Right kidney (tissue), 1 donor: ENCODE measurements around the gene RAB30.
"Not testable (repeated sequence)": the region's sequence is repeated elsewhere in the genome, so short reads cannot be mapped to it uniquely, and the experiment has no call there.

Experiments used
- DNase-seq: peaks from one replicate; pipeline ENCODE4 v3.0.0-alpha.2; 2016

Gene RAB30

GRCh38 chr11:82949352-82949751 is 122.3 kb downstream of the RAB30 start:
- DNase-seq: no peak

- no peak for DNase-seq
Measured at GRCh38 chr11:82945682-82946081, 126.0 kb downstream of the RAB30 start.

DNA sequence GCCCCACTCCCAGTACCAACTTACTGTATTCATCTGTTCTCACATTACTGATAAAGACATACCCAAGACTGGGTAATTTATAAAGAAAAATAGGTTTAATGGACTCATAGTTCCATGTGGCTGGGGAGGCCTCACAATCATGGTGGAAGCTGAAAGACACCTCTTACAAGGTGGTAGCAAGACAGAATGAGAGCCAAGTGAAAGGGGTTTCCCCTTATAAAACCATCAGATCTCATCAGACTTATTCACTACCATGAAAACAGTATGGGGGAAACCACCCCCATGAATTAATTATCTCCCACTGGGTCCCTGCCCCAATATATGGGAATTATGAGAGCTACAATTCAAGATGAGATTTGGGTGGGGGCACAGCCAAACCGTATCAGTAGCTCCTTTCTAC is 126.7 kb downstream of the RAB30 start:
- DNase-seq: not testable (repeated sequence)

GRCh38 chr11:82944198-82944597 is 127.5 kb downstream of the RAB30 start:
- no peak for DNase-seq

DNA sequence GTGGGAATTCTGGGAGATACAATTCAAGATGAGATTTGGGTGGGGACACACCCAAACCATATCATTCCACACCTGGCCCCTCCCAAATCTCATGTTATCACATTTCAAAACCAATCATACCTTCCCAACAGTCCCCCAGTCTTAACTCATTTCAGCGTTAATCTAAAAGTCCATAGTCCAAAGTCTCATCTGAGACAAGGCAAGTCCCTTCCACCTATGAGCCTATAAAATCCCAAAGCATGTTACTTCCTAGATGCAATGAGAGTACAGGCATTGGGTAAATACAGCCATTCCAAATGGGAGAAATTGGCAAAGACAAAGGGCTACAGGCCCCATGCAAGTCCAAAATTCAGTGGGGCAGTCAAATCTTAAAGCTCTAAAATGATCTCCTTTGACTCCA is 128.3 kb downstream of the RAB30 start:
- not testable (repeated sequence) for DNase-seq

GRCh38 chr11:82942376-82942775 is 129.3 kb downstream of the RAB30 start:
- DNase-seq: no peak

- DNase-seq: no peak
Measured at GRCh38 chr11:82939456-82939855, 132.2 kb downstream of the RAB30 start.

- no peak for DNase-seq
Measured at GRCh38 chr11:82937554-82937953, 134.1 kb downstream of the RAB30 start.

- DNase-seq: no peak
Measured at GRCh38 chr11:82936261-82936660, 135.4 kb downstream of the RAB30 start.

- no peak for DNase-seq
Measured at GRCh38 chr11:82932564-82932963, 139.1 kb downstream of the RAB30 start.

DNA sequence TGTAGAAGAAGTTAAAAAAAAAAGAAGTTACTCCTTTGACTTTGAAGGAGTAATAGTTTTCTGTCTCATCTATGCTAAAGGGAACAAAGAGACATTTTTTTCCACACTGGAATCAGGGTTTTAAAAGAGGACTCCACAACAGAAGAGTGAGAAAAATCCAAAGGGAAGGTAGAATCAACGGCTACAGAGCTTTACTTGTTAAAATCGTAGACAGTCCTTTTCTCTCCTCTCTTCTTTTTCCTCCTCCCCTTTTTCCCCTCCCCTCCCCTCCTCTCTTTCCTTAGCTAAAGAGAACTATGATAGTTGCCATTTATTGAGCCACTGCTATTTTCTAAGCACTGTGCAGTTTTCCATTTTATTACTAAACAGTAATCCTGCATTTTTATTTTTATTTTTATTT is 141.0 kb downstream of the RAB30 start:
- DNase-seq: no peak

- no peak for DNase-seq
Measured at GRCh38 chr11:82930229-82930628, 141.5 kb downstream of the RAB30 start.

DNA sequence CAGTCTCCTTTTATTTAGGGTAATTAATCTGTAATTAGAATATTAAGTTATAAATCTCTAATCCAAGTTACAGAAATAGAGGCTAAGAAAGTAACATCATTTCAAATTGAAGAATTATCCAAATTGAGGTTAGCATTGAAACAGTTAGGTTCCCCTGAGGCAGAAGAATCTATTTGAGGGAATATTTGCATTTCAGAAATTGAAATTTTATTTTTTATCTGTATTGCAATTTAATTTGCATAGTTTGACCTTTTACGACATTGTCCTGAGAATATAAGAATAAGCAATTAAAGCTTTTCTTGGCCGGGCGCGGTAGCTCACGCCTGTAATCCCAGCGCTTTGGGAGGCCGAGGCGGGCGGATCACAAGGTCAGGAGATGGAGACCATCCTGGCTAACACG is 142.6 kb downstream of the RAB30 start:
- no peak for DNase-seq

GRCh38 chr11:82927264-82927880 is 144.3 kb downstream of the RAB30 start:
- no peak for DNase-seq

GRCh38 chr11:82924522-82925224 is 147.0 kb downstream of the RAB30 start:
- no peak for DNase-seq
